Endometrial microvascular endothelial cells (primary cell): Measurements from ENCODE around the gene VN1R5. TPM values are rescaled to one million over a fixed set of nuclear protein-coding genes. Genes with fewer than 3 reads are reported as not detected.
"Not testable (repeated sequence)": the region's sequence is repeated elsewhere in the genome, so short reads cannot be mapped to it uniquely, and the experiment has no call there.

Experiments
- in situ Hi-C: cut with HindIII; loops from 2 replicates; pipeline ENCODE4 v1.10.0; 2017; ENCODE audit warnings: low sequenced_read_pairs, low pct_unique_long_range_greater_than_20kb; ENCODE audit errors: inconsistent ontology term
- total RNA-seq: library from RNA; depleted of rRNA; stranded (reverse); fragments of >200 nt; gene quantifications from one replicate; pipeline ENCODE4 v1.2.3, GENCODE V29; 2015; ENCODE audit errors: inconsistent ontology term

Gene VN1R5
- total RNA-seq: not detected

GRCh38 chr1:247255772-247256171 is at the start of gene VN1R5:
TSS of gene VN1R5 (plus strand) at chr1:247256072.
- in situ Hi-C loops: not testable (repeated sequence)

GRCh38 chr1:247209396-247209795 is 46.5 kb upstream of the VN1R5 start:
- in situ Hi-C loops: no loop called here

- in situ Hi-C loops: no loop called here
Observed at GRCh38 chr1:247210062-247210375, 45.9 kb upstream of the VN1R5 start.

- in situ Hi-C loops: no loop called here
Observed at GRCh38 chr1:247210376-247211117, 45.3 kb upstream of the VN1R5 start.

- in situ Hi-C loops: no loop called here
Observed at GRCh38 chr1:247211339-247211738, 44.5 kb upstream of the VN1R5 start.

GRCh38 chr1:247212012-247212411 is 43.9 kb upstream of the VN1R5 start:
- in situ Hi-C loops: no loop called here

- in situ Hi-C loops: no loop called here
Observed at GRCh38 chr1:247212627-247213617, 43.0 kb upstream of the VN1R5 start.

GRCh38 chr1:247216261-247216660 is 39.6 kb upstream of the VN1R5 start:
- in situ Hi-C loops: no loop called here

- in situ Hi-C loops: no loop called here
Observed at GRCh38 chr1:247218121-247218651, 37.7 kb upstream of the VN1R5 start.

GRCh38 chr1:247220280-247220679 is 35.6 kb upstream of the VN1R5 start:
- in situ Hi-C loops: not testable (repeated sequence)

- in situ Hi-C loops: no loop called here
Observed at GRCh38 chr1:247222840-247223239, 33.0 kb upstream of the VN1R5 start.

- in situ Hi-C loops: no loop called here
Observed at GRCh38 chr1:247224822-247225221, 31.1 kb upstream of the VN1R5 start.

- in situ Hi-C loops: no loop called here
Observed at GRCh38 chr1:247228133-247228532, 27.7 kb upstream of the VN1R5 start.

GRCh38 chr1:247241691-247242090 is 14.2 kb upstream of the VN1R5 start:
- in situ Hi-C loops: no loop called here

GRCh38 chr1:247243524-247244137 is 12.2 kb upstream of the VN1R5 start:
- in situ Hi-C loops: no loop called here

- in situ Hi-C loops: no loop called here
Observed at GRCh38 chr1:247246325-247247115, 9.4 kb upstream of the VN1R5 start.

- in situ Hi-C loops: no loop called here
Observed at GRCh38 chr1:247247568-247247967, 8.3 kb upstream of the VN1R5 start.

GRCh38 chr1:247266053-247266452 is 10.2 kb downstream of the VN1R5 start:
- in situ Hi-C loops: no loop called here
